PFSK-1 (cell line): ENCODE results near the gene QRFP.

ENCODE experiments used
- POLR2AphosphoS5 ChIP-seq: IDR thresholded peaks from 2 replicates; pipeline ENCODE4 v1.6.1; 2012; ENCODE audit warnings: low read depth, mild to moderate bottlenecking, control low read depth, low read length, moderate library complexity
- SIN3A ChIP-seq: IDR thresholded peaks from 2 replicates; pipeline ENCODE4 v1.6.1; 2012; ENCODE audit warnings: mild to moderate bottlenecking, low read length, moderate library complexity, borderline replicate concordance; ENCODE audit not compliant: insufficient read depth
- TAF1 ChIP-seq: IDR thresholded peaks from 2 replicates; pipeline ENCODE4 v1.6.1; 2012; ENCODE audit warnings: low read length, control low read depth, borderline replicate concordance; ENCODE audit not compliant: insufficient read depth
- TF ChIP-seq, protein P1 (sequence below), 2 experiments: IDR thresholded peaks; 2 replicates each; pipeline versions ENCODE4 v1.6.1 to v1.8.0; 2011 to 2012; ENCODE audit warnings: low read depth in 2 of 2, low read length in 2 of 2, control low read depth in 1 of 2, inconsistent platforms in 1 of 2, mild to moderate bottlenecking in 1 of 2, moderate library complexity in 1 of 2; ENCODE audit not compliant: insufficient read depth in 1 of 2

- TF ChIP-seq POLR2AphosphoS5 (no peak), SIN3A (no peak), TAF1 (no peak)
- TF ChIP-seq, protein P1, sequence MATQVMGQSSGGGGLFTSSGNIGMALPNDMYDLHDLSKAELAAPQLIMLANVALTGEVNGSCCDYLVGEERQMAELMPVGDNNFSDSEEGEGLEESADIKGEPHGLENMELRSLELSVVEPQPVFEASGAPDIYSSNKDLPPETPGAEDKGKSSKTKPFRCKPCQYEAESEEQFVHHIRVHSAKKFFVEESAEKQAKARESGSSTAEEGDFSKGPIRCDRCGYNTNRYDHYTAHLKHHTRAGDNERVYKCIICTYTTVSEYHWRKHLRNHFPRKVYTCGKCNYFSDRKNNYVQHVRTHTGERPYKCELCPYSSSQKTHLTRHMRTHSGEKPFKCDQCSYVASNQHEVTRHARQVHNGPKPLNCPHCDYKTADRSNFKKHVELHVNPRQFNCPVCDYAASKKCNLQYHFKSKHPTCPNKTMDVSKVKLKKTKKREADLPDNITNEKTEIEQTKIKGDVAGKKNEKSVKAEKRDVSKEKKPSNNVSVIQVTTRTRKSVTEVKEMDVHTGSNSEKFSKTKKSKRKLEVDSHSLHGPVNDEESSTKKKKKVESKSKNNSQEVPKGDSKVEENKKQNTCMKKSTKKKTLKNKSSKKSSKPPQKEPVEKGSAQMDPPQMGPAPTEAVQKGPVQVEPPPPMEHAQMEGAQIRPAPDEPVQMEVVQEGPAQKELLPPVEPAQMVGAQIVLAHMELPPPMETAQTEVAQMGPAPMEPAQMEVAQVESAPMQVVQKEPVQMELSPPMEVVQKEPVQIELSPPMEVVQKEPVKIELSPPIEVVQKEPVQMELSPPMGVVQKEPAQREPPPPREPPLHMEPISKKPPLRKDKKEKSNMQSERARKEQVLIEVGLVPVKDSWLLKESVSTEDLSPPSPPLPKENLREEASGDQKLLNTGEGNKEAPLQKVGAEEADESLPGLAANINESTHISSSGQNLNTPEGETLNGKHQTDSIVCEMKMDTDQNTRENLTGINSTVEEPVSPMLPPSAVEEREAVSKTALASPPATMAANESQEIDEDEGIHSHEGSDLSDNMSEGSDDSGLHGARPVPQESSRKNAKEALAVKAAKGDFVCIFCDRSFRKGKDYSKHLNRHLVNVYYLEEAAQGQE (IDR thresholded peaks at IDR 0.05; ENCODE audit: insufficient read depth in 1 of 2, low read depth in 2 of 2, low read length in 2 of 2): no peak
These were observed 8.7 kb upstream of the QRFP start for GRCh38 chr9:130905125-130905901.
